IPS-11a (cell line): ENCODE results near the gene IL24.
"Not testable (repeated sequence)": the region's sequence is repeated elsewhere in the genome, so short reads cannot be mapped to it uniquely, and the experiment has no call there.

Experiments used
- H3K4me3 ChIP-seq: one replicate; pipeline ENCODE4 v1.5.1; 2013; ENCODE audit warnings: low read depth, low read length, control low read depth

The IL24 gene, protein sequence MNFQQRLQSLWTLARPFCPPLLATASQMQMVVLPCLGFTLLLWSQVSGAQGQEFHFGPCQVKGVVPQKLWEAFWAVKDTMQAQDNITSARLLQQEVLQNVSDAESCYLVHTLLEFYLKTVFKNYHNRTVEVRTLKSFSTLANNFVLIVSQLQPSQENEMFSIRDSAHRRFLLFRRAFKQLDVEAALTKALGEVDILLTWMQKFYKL

GRCh38 chr1:206897175-206897574, at the start of gene IL24:
Gene IL24 (plus strand): TSS chr1:206897443. CDS start chr1:206897833, 390 bp downstream.
- no peak within 1 kb of the TSS for H3K4me3 ChIP-seq

DNA sequence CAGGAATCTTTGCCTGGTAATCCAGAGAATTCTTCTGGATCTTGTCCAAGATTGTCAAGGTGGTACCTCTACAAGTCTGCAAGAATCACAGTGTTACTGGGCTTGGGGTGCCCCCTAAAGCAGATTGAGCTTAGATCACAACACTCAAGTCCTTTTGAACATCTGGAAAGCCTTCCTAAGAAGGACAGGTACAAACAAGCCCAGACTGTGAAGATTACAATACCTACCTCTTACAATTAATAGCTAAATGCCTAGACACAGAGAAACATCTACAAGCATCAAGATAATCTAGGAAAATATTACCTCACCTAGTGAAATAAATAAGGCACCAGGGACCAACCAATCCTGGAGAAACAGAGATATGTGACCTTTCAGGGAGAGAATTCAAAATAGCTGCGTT, 49.3 kb upstream of the IL24 start:
- H3K4me3 ChIP-seq = no peak overlapping the region

DNA sequence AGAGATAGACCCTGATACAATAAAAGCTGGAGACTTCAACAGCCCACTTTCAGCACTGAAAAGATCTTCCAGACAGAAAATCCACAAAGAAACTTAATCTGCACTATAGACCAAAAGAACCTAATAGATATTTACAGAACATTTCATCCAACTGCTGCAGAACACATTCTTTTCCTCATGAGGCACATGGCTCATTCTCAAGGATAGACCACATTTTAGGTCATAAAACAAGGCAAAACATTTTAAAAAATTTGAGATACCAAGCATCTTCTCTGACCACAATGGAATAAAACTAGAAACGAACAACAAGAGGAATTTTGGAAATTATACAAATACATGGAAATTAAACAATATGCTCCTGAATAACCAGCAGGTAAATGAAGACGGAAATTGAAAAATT, 46.8 kb upstream of the IL24 start:
- H3K4me3 ChIP-seq = no peak overlapping the region

DNA sequence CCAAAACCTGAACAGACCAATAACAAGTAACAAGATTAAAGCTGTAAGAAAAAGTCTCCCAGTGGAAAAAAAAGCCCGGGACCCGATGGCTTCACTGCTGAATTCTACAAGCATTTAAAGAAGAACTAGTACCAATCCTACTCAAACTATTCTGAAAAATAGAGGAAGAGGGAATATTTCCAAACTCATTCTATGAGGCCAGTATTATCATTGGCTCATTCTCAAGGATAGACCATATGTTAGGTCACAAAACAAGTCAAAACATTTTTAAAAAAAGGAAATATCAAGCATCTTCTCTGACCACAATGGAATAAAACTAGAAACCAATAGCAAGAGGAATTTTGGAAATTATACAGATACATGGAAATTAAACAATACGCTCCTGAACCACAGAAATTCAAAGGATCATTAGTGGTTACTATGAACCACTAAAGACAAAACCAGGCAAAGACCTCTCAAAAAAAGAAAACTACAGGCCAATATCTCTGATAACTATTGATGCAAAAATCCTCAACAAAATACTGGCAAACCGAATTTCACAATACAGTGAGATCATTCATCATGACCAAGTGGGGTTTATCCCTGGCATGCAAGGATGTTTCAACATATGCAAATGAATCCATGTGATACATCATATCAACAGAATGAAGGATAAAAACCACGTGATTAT, 45.8 kb upstream of the IL24 start:
- H3K4me3 ChIP-seq = no peak overlapping the region

DNA sequence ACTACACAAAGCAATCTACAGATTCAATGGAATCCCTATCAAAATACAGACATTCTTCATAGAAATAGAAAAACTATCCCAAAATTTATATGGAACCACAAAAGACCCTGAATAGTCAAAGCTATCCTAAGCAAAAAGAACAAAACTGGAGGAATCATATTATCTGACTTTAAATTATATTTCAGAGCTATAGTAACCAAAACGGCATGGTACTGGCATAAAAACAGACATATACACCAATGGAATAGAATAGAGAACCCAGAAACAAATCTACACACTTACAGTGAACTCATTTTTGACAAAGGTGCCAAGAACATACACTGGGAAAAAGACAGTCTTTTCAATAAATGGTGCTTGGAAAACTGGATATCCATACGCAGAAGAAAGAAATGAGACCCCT, 44.6 kb upstream of the IL24 start:
- H3K4me3 ChIP-seq = not testable (repeated sequence)

DNA sequence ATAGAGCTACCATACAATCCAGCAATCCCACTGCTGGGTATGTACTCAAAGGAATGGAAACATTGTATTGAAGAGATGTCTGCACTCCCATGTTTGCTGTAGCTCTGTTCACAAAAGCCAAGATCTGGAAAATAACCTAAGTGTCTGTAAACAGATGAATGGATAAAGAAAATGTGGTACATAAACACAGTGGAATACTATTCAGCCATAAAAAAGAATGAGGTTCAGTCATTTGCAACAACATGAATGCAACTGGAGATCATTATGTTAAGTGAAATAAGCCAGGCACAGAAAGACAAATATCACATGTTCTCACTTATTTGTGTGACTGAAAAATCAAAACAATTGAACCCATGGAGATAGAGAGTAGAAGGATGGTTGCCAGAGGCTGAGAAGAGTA, 43.5 kb upstream of the IL24 start:
- not testable (repeated sequence) for H3K4me3 ChIP-seq

GRCh38 chr1:206854401-206855129, 42.7 kb upstream of the IL24 start:
- H3K4me3 ChIP-seq = no peak overlapping the region

DNA sequence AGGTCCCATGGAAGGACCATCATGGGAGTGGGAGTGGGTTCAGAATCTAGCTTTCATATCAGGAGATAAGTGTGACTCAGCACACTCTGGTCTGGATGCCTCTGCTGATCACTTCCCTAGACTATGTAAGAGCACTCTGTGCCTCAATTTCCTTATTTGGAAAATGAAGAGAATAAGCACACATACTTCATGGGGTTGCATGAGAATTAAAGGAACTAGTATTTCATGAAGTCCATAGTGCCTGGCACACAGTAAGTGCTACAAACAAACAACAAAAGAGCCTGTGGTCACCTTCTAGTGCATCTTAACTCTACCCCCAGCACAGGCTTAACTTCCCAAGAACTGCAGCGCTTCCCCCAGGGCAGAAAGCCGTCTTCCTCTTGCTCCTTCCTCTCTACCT, 41.4 kb upstream of the IL24 start:
- H3K4me3 ChIP-seq = no peak overlapping the region

- no peak overlapping the region for H3K4me3 ChIP-seq
Observed at GRCh38 chr1:206856674-206857464, 40.4 kb upstream of the IL24 start.

- no peak overlapping the region for H3K4me3 ChIP-seq
Observed at GRCh38 chr1:206859082-206859521, 38.1 kb upstream of the IL24 start.

DNA sequence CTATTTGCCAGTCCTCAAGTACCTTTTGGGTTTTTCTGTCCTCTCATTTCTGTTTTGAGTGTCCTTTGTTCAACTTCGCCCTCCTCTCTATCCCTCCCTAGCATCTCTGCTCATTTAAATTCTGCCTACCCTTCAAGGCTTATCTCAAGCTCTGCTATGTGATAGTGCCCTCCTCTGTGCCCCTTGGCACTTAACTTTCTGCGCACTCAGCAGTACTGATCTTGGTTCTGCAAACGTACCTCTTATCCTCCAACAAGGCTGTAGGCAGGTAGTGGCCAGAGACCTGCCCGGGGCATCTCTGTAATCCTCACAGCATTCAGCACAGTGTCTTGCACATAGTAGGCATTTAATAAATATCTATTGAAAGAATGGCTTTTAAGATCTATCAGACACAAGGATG, 37.1 kb upstream of the IL24 start:
- H3K4me3 ChIP-seq = no peak overlapping the region

DNA sequence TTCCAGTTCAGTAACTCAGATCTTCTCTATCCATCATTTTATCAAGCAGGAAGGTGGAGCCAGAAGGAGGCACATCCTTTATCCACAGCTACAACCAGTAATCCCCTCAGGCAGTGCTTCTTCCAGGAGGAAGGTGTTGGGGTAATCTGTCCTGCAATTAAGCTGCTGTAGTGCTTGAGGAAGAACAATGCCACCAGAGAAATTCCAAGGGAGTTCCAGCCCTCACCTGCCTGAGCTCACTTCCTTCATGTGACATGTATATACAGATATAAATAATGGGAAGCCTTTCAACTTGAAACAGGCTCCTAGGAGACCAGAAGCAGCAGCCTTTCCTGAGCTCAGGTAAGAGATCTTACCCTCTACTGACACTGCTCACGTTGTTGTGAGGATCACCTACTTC, 34.0 kb upstream of the IL24 start:
- no peak overlapping the region for H3K4me3 ChIP-seq

DNA sequence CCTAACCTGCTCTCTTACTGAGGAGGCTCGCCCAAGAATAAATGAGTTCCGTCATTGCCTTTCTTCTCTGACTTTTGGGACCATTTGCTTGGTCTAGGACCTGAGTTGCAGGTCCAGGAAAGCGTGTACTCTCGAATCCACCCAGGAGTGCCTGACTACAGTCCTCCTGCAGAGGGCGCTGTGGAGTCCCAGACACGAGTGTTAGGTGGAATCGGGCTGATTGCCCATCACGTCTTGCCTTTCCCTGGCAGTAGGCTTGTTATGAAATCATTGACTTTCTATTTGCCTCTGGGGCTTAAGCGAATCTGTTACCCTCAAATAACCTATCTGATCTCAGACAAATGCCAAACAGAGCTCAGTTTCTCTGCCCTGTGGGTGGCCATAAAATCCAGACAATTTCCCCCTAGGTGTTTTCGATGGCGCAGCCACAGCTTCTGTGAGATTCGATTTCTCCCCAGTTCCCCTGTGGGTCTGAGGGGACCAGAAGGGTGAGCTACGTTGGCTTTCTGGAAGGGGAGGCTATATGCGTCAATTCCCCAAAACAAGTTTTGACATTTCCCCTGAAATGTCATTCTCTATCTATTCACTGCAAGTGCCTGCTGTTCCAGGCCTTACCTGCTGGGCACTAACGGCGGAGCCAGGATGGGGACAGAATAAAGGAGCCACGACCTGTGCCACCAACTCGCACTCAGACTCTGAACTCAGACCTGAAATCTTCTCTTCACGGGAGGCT, 32.1 kb upstream of the IL24 start, which contains the start of gene IL20:
Gene IL20 (plus strand): TSS at position 685 of the 733 bp plus-strand sequence. CDS start 230 bp downstream, outside the sequence.
- no peak within 1 kb of the TSS for H3K4me3 ChIP-seq

GRCh38 chr1:206866062-206866461, 31.2 kb upstream of the IL24 start:
- H3K4me3 ChIP-seq = no peak overlapping the region

DNA sequence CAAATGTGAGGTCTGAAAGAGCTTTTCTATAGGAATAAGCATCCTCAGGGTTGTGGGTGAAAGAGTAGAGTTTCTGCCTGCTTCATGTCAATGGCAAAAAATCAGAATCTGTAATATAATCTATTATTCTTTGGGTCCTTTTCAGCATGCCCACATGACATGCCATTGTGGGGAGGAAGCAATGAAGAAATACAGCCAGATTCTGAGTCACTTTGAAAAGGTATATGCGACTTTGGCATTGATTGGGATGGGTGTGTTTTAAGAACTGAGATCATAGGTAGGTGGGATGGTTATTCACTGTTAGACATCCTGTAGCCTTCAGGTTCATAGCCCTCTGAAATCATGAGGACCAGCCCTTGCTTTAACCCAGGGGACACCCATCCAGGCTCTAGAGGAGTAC, 30.0 kb upstream of the IL24 start:
- no peak overlapping the region for H3K4me3 ChIP-seq

- no peak overlapping the region for H3K4me3 ChIP-seq
Observed at GRCh38 chr1:206867716-206868115, 29.5 kb upstream of the IL24 start.

- no peak overlapping the region for H3K4me3 ChIP-seq
Observed at GRCh38 chr1:206868264-206868663, 29.0 kb upstream of the IL24 start.

- H3K4me3 ChIP-seq = no peak overlapping the region
Observed at GRCh38 chr1:206872139-206872538, 25.1 kb upstream of the IL24 start.

- H3K4me3 ChIP-seq = no peak overlapping the region
Observed at GRCh38 chr1:206873603-206874188, 23.5 kb upstream of the IL24 start.

DNA sequence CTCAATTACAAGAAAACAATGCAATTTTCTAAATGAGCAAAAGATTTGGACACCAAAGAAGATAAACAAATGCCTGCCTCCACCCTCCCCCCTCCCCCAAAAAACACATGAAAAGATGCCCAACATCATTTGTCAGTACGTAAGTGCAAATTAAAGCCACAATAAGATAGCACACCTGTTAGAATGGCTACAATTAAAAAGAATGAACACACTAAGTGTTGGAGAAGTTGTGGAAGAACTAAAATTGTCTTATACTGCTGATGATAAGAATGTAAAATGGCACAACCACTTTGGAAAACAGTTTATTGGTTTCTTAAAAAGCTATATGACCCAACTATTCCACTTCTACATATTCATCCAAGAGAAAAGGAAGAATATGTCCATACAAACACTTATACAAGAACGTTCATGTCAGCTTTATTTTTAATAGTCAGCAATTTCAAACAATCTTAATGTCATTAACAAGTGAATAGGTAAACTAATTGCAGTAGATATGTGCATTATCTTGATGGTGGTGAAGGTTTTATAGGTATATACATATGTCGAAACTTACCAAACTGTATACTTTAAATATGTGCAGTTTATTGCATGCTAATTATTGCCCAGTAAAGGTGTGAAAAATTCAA, 21.4 kb upstream of the IL24 start:
- H3K4me3 ChIP-seq = no peak overlapping the region
